Cardiac muscle cell (in vitro differentiated cells and primary cell): Measurements from ENCODE around the gene OTOG. TPM values are rescaled to one million over a fixed set of nuclear protein-coding genes. Genes with fewer than 3 reads are reported as not detected.

Experiments used
- DNase-seq, 2 donors: peaks; one replicate each; pipeline versions ENCODE4 v3.0.0 to v3.0.0-alpha.2; 2010 to 2017; ENCODE audit warnings: low read depth in 1 of 2, low spot score in 1 of 2
- H3K27ac ChIP-seq: fragments of 200-600 bp; sonication (generic); 2 replicates; pipeline ENCODE4 v1.5.1; 2016
- H3K27me3 ChIP-seq: fragments of 200-600 bp; sonication (generic); 2 replicates; pipeline ENCODE4 v1.6.0; 2016; ENCODE audit warnings: control low read depth
- H3K36me3 ChIP-seq: fragments of 200-600 bp; sonication (generic); 2 replicates; pipeline ENCODE4 v1.5.1; 2016; ENCODE audit warnings: control low read depth
- H3K4me1 ChIP-seq: fragments of 200-600 bp; sonication (generic); 2 replicates; pipeline ENCODE4 v1.8.1; 2017; ENCODE audit warnings: low read depth, mild to moderate bottlenecking, mixed run types
- H3K4me3 ChIP-seq: fragments of 200-600 bp; sonication (generic); 2 replicates; pipeline ENCODE4 v1.5.1; 2016; ENCODE audit warnings: mild to moderate bottlenecking
- H3K9me3 ChIP-seq: fragments of 200-600 bp; sonication (generic); 2 replicates; pipeline ENCODE4 v1.5.1; 2017; ENCODE audit warnings: low read depth, mild to moderate bottlenecking, control low read depth
- polyA plus RNA-seq: library from polyadenylated mRNA; unstranded; fragments of >200 nt; fragmentation: Nextera tagmentation; extraction: Ambion mirVana; gene quantifications from 2 replicates; pipeline ENCODE4 v1.2.1, GENCODE V29; 2016
- total RNA-seq: library from RNA; depleted of rRNA; stranded (reverse); fragments of >200 nt; gene quantifications from 2 replicates; pipeline ENCODE4 v1.2.3, GENCODE V29; 2016
- TF ChIP-seq, protein P1 (sequence below): IDR thresholded peaks from 2 replicates; pipeline ENCODE4 v1.5.1; 2012; ENCODE audit warnings: low read depth, mild to moderate bottlenecking, low read length

OTOG gene
- total and polyA plus RNA-seq, 2 experiments from 2014 or later, result 0.15 TPM; not detected in 1

DNA sequence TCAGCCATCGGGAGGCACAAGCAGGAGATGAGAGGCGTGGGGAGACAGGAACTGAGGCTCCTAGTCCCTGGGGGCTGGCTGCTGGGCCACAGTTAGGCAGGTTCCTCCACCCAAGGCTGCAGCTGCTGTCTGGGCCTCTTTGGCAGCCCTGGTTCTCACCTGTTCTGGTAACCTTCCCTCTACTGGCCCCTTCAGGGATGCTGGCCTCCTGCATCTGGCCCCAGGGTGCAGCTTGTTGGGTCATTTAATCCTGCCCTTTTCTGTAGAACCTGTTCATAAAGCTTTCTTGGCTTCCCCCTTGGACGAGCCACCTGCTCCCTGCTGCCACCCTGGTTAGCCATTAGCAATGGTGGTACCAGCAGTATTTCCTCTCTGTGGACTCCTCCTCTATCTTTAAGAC, 8.3 kb upstream of the OTOG start:
- no peaks in the 10 kb centered on the region for H3K9me3 ChIP-seq
- TF ChIP-seq, protein P1, sequence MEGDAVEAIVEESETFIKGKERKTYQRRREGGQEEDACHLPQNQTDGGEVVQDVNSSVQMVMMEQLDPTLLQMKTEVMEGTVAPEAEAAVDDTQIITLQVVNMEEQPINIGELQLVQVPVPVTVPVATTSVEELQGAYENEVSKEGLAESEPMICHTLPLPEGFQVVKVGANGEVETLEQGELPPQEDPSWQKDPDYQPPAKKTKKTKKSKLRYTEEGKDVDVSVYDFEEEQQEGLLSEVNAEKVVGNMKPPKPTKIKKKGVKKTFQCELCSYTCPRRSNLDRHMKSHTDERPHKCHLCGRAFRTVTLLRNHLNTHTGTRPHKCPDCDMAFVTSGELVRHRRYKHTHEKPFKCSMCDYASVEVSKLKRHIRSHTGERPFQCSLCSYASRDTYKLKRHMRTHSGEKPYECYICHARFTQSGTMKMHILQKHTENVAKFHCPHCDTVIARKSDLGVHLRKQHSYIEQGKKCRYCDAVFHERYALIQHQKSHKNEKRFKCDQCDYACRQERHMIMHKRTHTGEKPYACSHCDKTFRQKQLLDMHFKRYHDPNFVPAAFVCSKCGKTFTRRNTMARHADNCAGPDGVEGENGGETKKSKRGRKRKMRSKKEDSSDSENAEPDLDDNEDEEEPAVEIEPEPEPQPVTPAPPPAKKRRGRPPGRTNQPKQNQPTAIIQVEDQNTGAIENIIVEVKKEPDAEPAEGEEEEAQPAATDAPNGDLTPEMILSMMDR, result no peak
- no peak overlapping the region for H3K4me3 ChIP-seq
- no peaks in the 10 kb centered on the region for H3K4me1 ChIP-seq
- no peak for DNase-seq
- no peak overlapping the region for H3K27ac ChIP-seq
- no peaks in the 10 kb centered on the region for H3K36me3 ChIP-seq
- H3K27me3 ChIP-seq, result peaks cover 3% of the 10 kb centered on the region

DNA sequence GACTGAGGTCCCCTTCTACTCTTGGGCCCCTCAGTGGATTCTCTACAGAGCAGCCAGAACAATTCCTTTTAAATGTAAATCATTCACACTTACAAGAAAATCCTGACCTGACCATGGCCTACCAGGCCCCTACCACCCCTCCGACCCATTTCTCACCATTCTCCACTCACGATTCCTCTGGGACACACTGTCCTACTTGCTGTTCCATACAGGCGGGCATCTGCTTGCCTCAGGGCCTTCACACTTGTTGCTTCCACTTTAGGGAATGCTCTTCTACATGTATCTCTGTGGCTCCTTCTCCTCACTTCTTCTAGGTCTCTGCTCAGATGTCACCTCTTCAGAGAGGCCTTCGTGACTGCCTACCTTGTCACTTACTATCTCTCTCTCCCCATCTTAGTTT, 6.3 kb upstream of the OTOG start:
- DNase-seq, result no peak
- Histone ChIP-seq H3K4me1 (no peaks in the 10 kb centered on the region), H3K27me3 (peaks cover 9% of the 10 kb centered on the region), H3K9me3 (no peaks in the 10 kb centered on the region), H3K4me3 (no peak overlapping the region), H3K36me3 (no peaks in the 10 kb centered on the region), H3K27ac (no peak overlapping the region)
- TF ChIP-seq, protein P1, result no peak

DNA sequence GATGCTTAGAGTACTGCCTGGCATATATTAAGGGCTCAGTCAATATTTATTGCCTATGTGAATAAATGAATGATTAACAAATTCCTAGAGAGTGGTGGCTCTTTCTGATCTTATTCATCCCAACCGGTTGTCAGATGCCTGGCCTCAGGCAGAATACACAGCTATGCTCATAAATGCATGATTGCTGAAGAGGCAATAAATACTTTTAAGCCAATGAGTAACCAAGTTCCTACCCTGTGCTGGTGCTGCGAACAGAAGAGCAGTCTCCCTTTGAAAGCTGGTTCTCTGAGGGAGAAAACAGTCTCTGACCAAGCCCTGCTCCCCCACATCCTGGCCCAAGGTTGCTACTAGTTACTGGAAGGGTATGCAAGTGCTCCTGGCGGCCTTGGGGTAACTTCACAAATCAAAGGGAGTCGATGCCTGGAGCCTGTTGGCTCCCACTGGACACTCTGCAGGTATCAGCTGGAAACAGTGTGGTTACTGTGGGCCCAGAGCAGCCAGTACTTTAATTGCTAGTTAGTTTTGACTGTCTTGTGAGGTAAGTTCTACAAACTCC, 5.7 kb upstream of the OTOG start:
- H3K27ac ChIP-seq, result no peak overlapping the region
- no peak overlapping the region for H3K4me3 ChIP-seq
- peaks cover 9% of the 10 kb centered on the region for H3K27me3 ChIP-seq
- TF ChIP-seq, protein P1, result no peak
- no peak for DNase-seq
- no peaks in the 10 kb centered on the region for H3K4me1 ChIP-seq
- no peaks in the 10 kb centered on the region for H3K36me3 ChIP-seq
- no peaks in the 10 kb centered on the region for H3K9me3 ChIP-seq

DNA sequence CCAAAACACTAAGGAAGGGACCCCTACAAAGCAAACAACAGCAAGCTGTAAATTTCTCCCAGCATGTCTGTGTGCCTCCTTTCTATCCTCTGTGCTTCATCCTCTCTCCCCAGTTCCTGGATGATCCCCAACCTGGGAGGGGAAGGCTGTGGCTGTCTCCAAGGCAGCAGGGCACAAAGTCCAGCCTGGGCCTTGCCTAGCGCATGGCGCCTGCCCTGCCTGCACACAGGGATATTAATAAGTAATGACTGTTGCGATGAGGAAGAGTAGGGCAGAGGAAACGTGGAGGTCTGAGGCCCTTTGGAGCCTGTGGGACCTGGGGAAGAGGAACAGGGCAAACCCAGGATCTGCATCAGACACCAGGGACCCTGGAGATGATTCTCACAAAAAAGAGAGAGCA, 4.8 kb upstream of the OTOG start:
- Histone ChIP-seq H3K4me1 (no peaks in the 10 kb centered on the region), H3K36me3 (no peaks in the 10 kb centered on the region), H3K27me3 (peaks cover 9% of the 10 kb centered on the region), H3K27ac (no peak overlapping the region), H3K4me3 (no peak overlapping the region), H3K9me3 (no peaks in the 10 kb centered on the region)
- TF ChIP-seq, protein P1, result no peak
- no peak for DNase-seq

DNA sequence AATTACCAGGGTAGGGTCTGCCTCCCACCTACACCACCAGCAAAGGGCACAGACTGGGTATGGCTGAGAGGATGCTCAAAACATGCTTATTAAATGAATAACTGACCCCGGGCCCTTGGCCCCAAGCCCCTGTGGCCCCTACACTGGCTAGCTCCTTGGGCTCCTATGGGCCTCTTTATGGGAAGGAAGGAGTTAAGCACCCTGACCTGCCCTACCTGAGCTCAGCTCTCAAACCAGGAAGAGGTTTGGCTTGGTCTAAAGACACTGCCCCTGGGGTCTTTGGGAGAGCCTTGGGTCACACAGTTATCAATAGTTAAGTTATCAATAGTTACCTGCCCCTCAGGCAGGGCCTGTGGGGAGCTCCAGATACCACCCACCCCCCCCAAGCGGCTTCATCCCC, 4.0 kb upstream of the OTOG start:
- TF ChIP-seq, protein P1, result no peak
- no peak overlapping the region for H3K27ac ChIP-seq
- no peak overlapping the region for H3K4me3 ChIP-seq
- no peaks in the 10 kb centered on the region for H3K4me1 ChIP-seq
- no peaks in the 10 kb centered on the region for H3K9me3 ChIP-seq
- no peaks in the 10 kb centered on the region for H3K36me3 ChIP-seq
- H3K27me3 ChIP-seq, result peaks cover 9% of the 10 kb centered on the region
- no peak for DNase-seq
